Measurements from ENCODE around the gene NFKB1.
A peak's percentile ranks its signal among the peaks of the same experiment; 100 is the strongest.
"Not testable (repeated sequence)": the region's sequence is repeated elsewhere in the genome, so short reads cannot be mapped to it uniquely, and the experiment has no call there.

The NFKB1 gene

GRCh38 chr4:102604222-102604940 is 103.2 kb downstream of the NFKB1 start:
- no peak for DNase-seq

GRCh38 chr4:102606261-102606660 is 105.1 kb downstream of the NFKB1 start:
- no peak for DNase-seq

GRCh38 chr4:102606846-102607450 is 105.8 kb downstream of the NFKB1 start:
- no peak for DNase-seq

GRCh38 chr4:102608190-102608589 is 107.0 kb downstream of the NFKB1 start:
- DNase-seq = no peak

GRCh38 chr4:102610007-102610406 is 108.8 kb downstream of the NFKB1 start:
- no peak for DNase-seq

GRCh38 chr4:102610476-102610875 is 109.3 kb downstream of the NFKB1 start:
- DNase-seq = no peak

- no peak for DNase-seq
Measured at GRCh38 chr4:102612210-102612609, 111.1 kb downstream of the NFKB1 start.

GRCh38 chr4:102612824-102613366 is 111.7 kb downstream of the NFKB1 start:
- DNase-seq = no peak

GRCh38 chr4:102614801-102615200 is 113.6 kb downstream of the NFKB1 start:
- no peak for DNase-seq

- no peak for DNase-seq
Measured at GRCh38 chr4:102616636-102617035, 115.5 kb downstream of the NFKB1 start.

- DNase-seq = not testable (repeated sequence)
Measured at GRCh38 chr4:102619021-102619420, 117.9 kb downstream of the NFKB1 start.

GRCh38 chr4:102619776-102620631 is 118.8 kb downstream of the NFKB1 start:
- not testable (repeated sequence) for DNase-seq

- peak; percentile 7 for DNase-seq
Measured at GRCh38 chr4:102620697-102621497, 119.7 kb downstream of the NFKB1 start.

GRCh38 chr4:102623622-102624021 is 122.5 kb downstream of the NFKB1 start:
- DNase-seq = no peak

GRCh38 chr4:102624505-102624904 is 123.3 kb downstream of the NFKB1 start:
- no peak for DNase-seq

GRCh38 chr4:102625232-102625930 is 124.2 kb downstream of the NFKB1 start:
- DNase-seq = peak; percentile 61

- DNase-seq = no peak
Measured at GRCh38 chr4:102627831-102628523, 126.8 kb downstream of the NFKB1 start.

- no peak for DNase-seq
Measured at GRCh38 chr4:102629673-102630072, 128.5 kb downstream of the NFKB1 start.

- no peak for DNase-seq
Measured at GRCh38 chr4:102631616-102632015, 130.5 kb downstream of the NFKB1 start.

GRCh38 chr4:102632241-102633065 is 131.3 kb downstream of the NFKB1 start:
- no peak for DNase-seq
